PC-9 (cell line): Measurements from ENCODE around the gene MTF2. TPM values are rescaled to one million over a fixed set of nuclear protein-coding genes. Genes with fewer than 3 reads are reported as not detected.

Experiments used
- BruUV-seq: library from RNA; stranded (reverse); fragments of 400-500 nt; replicated peaks from 2 replicates; lab custom pipeline; 2021; lab: Mats Ljungman, UMichigan
- CTCF ChIA-PET: fragments of 300-600 bp; sonication (Branson Sonifier 250); formaldehyde crosslinking; loops from one replicate; lab custom pipeline; 2022; ENCODE audit warnings: antibody characterized with exemption; lab: Charles Lee
- POLR2A ChIA-PET: fragments of 300-600 bp; sonication (Branson Sonifier 250); formaldehyde crosslinking; loops from one replicate; lab custom pipeline; 2022; ENCODE audit warnings: antibody characterized with exemption; ENCODE audit not compliant: unreplicated experiment; lab: Charles Lee
- DNase-seq, 2 experiments: peaks; one replicate each; pipeline versions ENCODE4 v3.0.0 to v3.0.0-alpha.2; 2015 to 2022; ENCODE audit warnings: mixed read lengths in 1 of 2
- H2AFZ ChIP-seq: fragments of 200-600 bp; sonication (generic); 2 replicates; pipeline ENCODE4 v1.8.1; 2017; ENCODE audit warnings: antibody characterized with exemption
- H3F3A ChIP-seq: fragments of 200-600 bp; sonication (generic); 2 replicates; pipeline ENCODE4 v1.8.1; 2017; ENCODE audit warnings: antibody characterized with exemption, mild to moderate bottlenecking, low read depth; ENCODE audit not compliant: insufficient read depth
- H3K27ac ChIP-seq: fragments of 200-600 bp; sonication (generic); 2 replicates; pipeline ENCODE4 v1.6.1; 2016; ENCODE audit warnings: mixed run types
- H3K27me3 ChIP-seq: fragments of 200-600 bp; sonication (generic); 2 replicates; pipeline ENCODE4 v1.6.1; 2016; ENCODE audit warnings: low read depth, mixed run types; ENCODE audit not compliant: insufficient read depth
- H3K36me3 ChIP-seq: fragments of 200-600 bp; sonication (generic); 2 replicates; pipeline ENCODE4 v1.6.1; 2016; ENCODE audit warnings: low read depth, mixed run types
- H3K4me1 ChIP-seq: fragments of 200-600 bp; sonication (generic); replicated peaks from 2 replicates; pipeline ENCODE4 v1.6.1; 2016; ENCODE audit warnings: mixed run types; ENCODE audit not compliant: insufficient read depth
- H3K4me2 ChIP-seq: fragments of 200-600 bp; sonication (generic); 2 replicates; pipeline ENCODE4 v1.6.1; 2017; ENCODE audit warnings: mixed run types
- H3K4me3 ChIP-seq: fragments of 200-600 bp; sonication (generic); 2 replicates; pipeline ENCODE4 v1.6.1; 2016; ENCODE audit warnings: mixed run types
- H3K79me2 ChIP-seq: fragments of 200-600 bp; sonication (generic); 2 replicates; pipeline ENCODE4 v1.6.1; 2017; ENCODE audit warnings: low read depth, mixed run types
- H3K9me2 ChIP-seq: fragments of 200-600 bp; sonication (generic); 2 replicates; pipeline ENCODE4 v1.8.1; 2017; ENCODE audit warnings: mild to moderate bottlenecking; ENCODE audit not compliant: insufficient read depth
- H3K9me3 ChIP-seq: fragments of 200-600 bp; sonication (generic); 2 replicates; pipeline ENCODE4 v1.8.1; 2016; ENCODE audit warnings: low read depth; ENCODE audit not compliant: insufficient read depth
- H4K20me1 ChIP-seq: fragments of 200-600 bp; sonication (generic); 2 replicates; pipeline ENCODE4 v1.8.1; 2017; ENCODE audit not compliant: insufficient read depth
- EZH2 ChIP-seq: fragments of 200-600 bp; sonication (generic); IDR thresholded peaks from 2 replicates; pipeline ENCODE4 v1.8.0; 2017; ENCODE audit warnings: antibody characterized with exemption, low read depth
- intact Hi-C: fragments of 100-400 bp; cut with micrococcal nuclease; formaldehyde crosslinking; loops from one replicate; pipeline ENCODE4 v1.10.0; 2022; ENCODE audit not compliant: unreplicated experiment
- total RNA-seq: library from RNA; stranded (reverse); gene quantifications from 2 replicates; pipeline ENCODE4 v1.2.3, GENCODE V29; 2021
- TF ChIP-seq, protein P1 (sequence below): fragments of 200-600 bp; sonication (generic); conservative IDR thresholded peaks from 2 replicates; pipeline ENCODE4 v1.6.1; 2017; ENCODE audit warnings: mixed run types, antibody characterized with exemption, mild to moderate bottlenecking, moderate library complexity

Gene MTF2
- total RNA-seq, 1 experiment from 2014 or later, result 31.7 TPM

DNA sequence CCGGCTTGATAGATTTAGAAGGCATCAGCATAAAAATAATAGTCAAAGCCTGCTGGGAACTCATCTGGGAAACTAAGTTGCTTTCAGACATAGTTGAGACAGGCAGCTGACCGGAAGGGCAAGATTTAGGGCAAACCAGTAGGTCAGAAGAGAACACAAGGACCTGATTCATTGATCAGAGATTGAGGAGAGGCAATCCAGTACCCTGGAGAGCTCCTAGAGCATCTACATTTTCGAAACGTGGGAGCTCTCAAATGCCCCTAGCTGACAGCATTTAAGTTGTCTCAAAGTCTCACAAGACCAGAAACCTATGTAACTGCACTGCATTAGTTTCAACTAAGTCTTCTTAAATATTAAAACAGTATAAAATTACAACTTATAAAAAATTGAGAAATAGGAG is 22.9 kb upstream of the MTF2 start:
- H3K27me3 ChIP-seq, result no peaks in the 10 kb centered on the region
- no peak overlapping the region for H2AFZ ChIP-seq
- H3K27ac ChIP-seq, result no peak overlapping the region
- H3F3A ChIP-seq, result no peaks in the 10 kb centered on the region
- no peaks in the 10 kb centered on the region for H3K9me3 ChIP-seq
- CTCF ChIA-PET, result no interaction called here
- TF ChIP-seq, protein P1, sequence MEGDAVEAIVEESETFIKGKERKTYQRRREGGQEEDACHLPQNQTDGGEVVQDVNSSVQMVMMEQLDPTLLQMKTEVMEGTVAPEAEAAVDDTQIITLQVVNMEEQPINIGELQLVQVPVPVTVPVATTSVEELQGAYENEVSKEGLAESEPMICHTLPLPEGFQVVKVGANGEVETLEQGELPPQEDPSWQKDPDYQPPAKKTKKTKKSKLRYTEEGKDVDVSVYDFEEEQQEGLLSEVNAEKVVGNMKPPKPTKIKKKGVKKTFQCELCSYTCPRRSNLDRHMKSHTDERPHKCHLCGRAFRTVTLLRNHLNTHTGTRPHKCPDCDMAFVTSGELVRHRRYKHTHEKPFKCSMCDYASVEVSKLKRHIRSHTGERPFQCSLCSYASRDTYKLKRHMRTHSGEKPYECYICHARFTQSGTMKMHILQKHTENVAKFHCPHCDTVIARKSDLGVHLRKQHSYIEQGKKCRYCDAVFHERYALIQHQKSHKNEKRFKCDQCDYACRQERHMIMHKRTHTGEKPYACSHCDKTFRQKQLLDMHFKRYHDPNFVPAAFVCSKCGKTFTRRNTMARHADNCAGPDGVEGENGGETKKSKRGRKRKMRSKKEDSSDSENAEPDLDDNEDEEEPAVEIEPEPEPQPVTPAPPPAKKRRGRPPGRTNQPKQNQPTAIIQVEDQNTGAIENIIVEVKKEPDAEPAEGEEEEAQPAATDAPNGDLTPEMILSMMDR, result no peak
- TF ChIP-seq EZH2, result no peak
- no TSS peak for BruUV-seq
- no peak overlapping the region for H3K4me3 ChIP-seq
- POLR2A ChIA-PET, result interaction anchor here (0.7 kb wide), 1 partner anchor 277 kb away, joined by 3 read pairs; no protein-coding TSS in a partner anchor
- no peak for DNase-seq
- no peaks in the 10 kb centered on the region for H4K20me1 ChIP-seq
- no peaks in the 10 kb centered on the region for H3K4me1 ChIP-seq
- H3K36me3 ChIP-seq, result no peaks in the 10 kb centered on the region
- no peaks in the 10 kb centered on the region for H3K79me2 ChIP-seq
- no peak overlapping the region for H3K4me2 ChIP-seq
- no peaks in the 10 kb centered on the region for H3K9me2 ChIP-seq
- intact Hi-C loops, result no loop called here

DNA sequence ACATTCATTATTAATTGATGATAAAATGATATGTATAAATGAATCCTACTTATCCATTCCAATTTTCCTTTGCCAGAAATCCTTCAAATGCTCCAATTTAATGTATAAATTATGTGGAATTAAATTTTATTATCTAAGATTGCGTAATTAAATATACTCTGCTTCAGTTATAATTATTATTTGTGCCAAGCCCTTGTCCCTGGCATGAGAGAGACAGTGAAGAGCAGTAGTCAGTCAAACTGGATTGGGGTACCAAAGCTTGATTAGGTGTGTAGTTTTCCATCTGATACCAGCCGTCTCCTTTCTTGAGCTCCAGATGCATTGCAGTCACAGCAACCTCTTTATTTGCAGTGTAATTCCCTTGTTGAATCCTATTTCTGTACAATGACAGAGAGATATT is 22.4 kb upstream of the MTF2 start:
- Histone ChIP-seq H3K9me2 (no peaks in the 10 kb centered on the region), H3K79me2 (no peaks in the 10 kb centered on the region), H3K4me2 (no peak overlapping the region), H3K4me3 (no peak overlapping the region), H4K20me1 (no peaks in the 10 kb centered on the region), H3F3A (peaks cover 2% of the 10 kb centered on the region; the same call in 1 of the 2 replicates), H3K36me3 (no peaks in the 10 kb centered on the region), H3K4me1 (peaks cover 1% of the 10 kb centered on the region), H3K27me3 (no peaks in the 10 kb centered on the region), H3K9me3 (no peaks in the 10 kb centered on the region), H2AFZ (no peak overlapping the region), H3K27ac (no peak overlapping the region)
- no TSS peak for BruUV-seq
- no peak for TF ChIP-seq EZH2
- no peak for DNase-seq
- intact Hi-C loops, result no loop called here
- POLR2A ChIA-PET, result no interaction called here
- CTCF ChIA-PET, result no interaction called here

DNA sequence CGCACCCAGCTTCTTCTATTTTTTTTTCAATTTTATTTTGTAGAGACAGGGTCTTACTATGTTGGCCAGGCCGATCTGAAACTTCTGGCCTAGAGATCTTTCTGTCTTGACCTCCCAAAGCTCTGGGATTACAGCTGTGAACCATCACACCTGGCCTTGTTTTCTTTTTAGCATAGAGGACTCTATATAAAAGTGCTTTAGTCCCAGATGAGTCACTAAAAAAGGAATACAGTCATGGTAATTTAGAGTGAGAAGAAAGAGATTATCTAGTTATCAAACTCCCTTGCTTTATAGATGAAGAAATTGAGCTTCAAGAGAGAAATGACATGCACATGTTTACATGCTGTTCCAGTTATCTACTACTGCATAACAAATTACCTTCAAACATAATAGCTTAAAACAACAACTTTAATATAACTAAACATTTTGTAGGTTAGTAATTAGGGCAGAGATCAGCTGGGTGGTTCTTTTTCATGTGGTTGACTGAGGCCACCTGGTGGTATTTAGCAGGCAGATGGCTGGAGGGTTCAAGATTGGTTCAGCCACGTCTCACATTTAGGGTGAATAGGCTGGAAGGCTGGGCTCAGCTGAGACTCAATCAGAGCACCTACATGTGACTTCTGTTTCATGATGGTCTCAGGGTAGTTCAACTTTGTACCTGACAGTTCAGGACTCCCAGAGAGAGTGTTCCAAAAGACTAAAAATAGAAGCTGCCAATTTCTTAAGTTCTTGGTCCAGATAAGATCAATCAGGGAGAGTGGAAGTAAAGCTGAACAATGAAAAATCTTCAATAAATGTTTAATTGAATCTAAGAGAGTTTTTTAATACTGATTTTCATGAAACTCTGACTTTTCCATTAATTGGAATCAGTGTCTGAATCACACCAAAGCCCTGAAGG is 16.9 kb upstream of the MTF2 start:
- Histone ChIP-seq H3K4me3 (no peak overlapping the region; the same call in 1 of the 2 replicates), H3K36me3 (no peaks in the 10 kb centered on the region), H3K4me2 (peak overlapping the region; percentile 30; the same call in 1 of the 2 replicates), H2AFZ (no peak overlapping the region), H3K4me1 (peaks cover 10% of the 10 kb centered on the region), H3K9me2 (no peaks in the 10 kb centered on the region), H3K9me3 (no peaks in the 10 kb centered on the region), H3K27ac (no peak overlapping the region), H3K27me3 (no peaks in the 10 kb centered on the region), H3F3A (peaks cover 5% of the 10 kb centered on the region; the same call in 1 of the 2 replicates), H3K79me2 (no peaks in the 10 kb centered on the region), H4K20me1 (no peaks in the 10 kb centered on the region)
- intact Hi-C loops, result loop anchor here (1.0 to 2.0 kb wide), 5 partner anchors 41 to 203 kb away; partner anchors contain the start of gene DIPK1A
- BruUV-seq, result no TSS peak
- TF ChIP-seq, protein P1, result peak; percentile 93
- TF ChIP-seq EZH2, result no peak
- ChIA-PET CTCF (interaction anchor here (0.6 to 1.4 kb wide), 12 partner anchors 18 to 213 kb away, joined by 3 to 9 read pairs (median 4); partner anchors contain the start of gene DIPK1A), POLR2A (interaction anchor here (0.5 kb wide), 1 partner anchor 70 kb away, joined by 4 read pairs; no protein-coding TSS in a partner anchor)
- peak; percentile 25 to 65 for DNase-seq
